ENCODE data around the gene SLCO3A1.

Gene SLCO3A1

DNA sequence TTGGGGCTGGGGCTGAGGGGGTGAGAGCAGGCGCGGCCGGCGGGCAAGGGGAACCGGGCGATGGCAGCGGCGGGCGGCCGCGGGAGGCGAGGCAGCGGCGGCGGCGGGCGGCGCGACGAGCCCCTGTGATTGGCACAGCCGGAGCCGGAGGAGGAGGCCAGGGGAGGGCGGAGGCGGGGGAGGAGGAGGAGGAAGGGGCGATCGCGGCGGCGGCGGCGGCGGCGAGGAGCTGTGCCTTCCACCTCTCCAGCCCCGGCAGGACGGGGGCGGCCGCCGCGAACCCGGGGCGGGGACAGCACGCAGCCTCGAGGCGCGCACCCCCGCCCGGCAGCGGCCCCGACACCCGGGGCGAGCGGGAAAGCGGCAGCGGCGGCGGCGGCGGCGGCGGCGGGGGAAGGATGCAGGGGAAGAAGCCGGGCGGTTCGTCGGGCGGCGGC, at the start of gene SLCO3A1:
Gene SLCO3A1, plus strand, starts transcription at position 198 of the 437 bp plus-strand sequence.
- peak; percentile 75 for DNase-seq

GRCh38 chr15:91807122-91807521, 46.4 kb upstream of the SLCO3A1 start:
- no peak for DNase-seq

- DNase-seq = no peak
Measured at GRCh38 chr15:91813924-91814323, 39.6 kb upstream of the SLCO3A1 start.

DNA sequence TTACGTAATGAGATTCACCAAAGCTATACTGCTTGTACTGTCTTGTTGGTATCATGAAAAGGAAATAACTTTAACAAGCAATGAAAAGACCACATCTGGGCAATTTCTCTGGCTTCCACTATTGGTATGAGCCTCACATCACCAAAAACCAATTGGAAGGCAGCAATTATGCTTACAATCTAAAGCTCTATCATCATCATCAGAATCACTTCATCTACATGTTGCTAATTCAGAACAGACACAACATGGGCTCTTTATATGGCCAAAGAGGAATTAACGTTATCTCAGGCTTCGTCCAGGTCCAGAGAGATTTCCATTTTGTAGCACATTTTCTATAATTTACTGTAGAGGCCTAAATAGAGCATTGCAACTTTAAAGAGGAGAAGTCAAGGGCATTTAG, 36.6 kb upstream of the SLCO3A1 start:
- no peak for DNase-seq

DNA sequence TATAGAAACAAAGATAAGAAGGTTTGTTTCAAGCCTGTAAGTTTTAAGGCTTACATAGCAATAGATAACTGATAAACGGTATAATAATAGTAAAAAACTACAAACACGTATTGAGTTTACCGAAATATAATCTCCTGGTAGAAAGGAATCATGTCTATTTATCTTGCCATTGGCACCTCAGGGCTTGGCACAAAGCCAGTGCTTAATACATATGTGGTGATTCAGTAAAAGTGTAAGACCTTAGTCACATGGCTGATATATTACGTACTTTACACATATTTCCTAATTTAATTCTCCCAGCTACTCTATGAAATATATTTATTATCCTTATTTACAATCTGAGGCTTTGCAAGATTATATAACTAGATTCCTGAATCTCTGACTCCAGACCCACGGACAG, 32.0 kb upstream of the SLCO3A1 start:
- DNase-seq = no peak

GRCh38 chr15:91824256-91824655, 29.3 kb upstream of the SLCO3A1 start:
- no peak for DNase-seq

- no peak for DNase-seq
Measured at GRCh38 chr15:91826443-91826842, 27.1 kb upstream of the SLCO3A1 start.

DNA sequence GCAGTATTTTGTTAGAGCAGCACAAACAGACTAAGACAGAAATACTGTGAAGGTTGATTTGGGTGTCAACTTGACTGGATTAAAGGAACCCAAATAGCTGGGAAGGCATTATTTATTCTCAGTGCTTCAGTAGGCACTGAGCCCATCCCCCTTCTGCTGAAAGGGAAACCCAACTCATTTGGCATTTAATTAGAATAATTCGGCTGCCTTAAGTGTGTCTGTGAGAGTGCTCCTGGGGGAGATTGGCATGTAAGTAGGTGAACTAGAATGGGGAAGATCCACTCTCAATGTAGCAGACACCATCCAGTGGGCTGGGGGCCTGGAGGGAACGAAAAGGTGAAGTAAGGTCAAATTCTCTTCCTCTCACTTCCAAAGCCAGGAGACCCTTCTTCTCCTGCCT, 20.5 kb upstream of the SLCO3A1 start:
- no peak for DNase-seq

DNA sequence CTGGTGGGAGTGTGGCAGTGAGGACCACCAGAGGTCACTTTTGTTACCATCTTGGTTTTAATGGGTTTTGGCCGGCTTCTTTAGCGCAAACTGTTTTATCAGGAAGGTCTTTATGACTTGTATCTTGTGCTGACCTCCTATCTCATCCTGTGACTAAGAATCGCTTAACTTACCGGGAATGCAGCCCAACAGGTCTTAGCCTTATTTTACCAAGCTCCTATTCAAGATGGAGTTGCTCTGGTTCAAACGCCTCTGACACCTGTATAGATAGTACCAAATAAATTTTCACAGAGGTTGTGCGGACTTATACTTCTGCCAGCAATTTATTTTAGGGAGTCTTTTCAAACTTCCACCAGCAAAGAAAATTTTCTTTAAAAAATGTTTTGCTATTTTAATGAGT, 13.6 kb upstream of the SLCO3A1 start:
- DNase-seq = no peak

- no peak for DNase-seq
Measured at GRCh38 chr15:91841861-91842260, 11.6 kb upstream of the SLCO3A1 start.

- DNase-seq = no peak
Measured at GRCh38 chr15:91844341-91844740, 9.2 kb upstream of the SLCO3A1 start.

DNA sequence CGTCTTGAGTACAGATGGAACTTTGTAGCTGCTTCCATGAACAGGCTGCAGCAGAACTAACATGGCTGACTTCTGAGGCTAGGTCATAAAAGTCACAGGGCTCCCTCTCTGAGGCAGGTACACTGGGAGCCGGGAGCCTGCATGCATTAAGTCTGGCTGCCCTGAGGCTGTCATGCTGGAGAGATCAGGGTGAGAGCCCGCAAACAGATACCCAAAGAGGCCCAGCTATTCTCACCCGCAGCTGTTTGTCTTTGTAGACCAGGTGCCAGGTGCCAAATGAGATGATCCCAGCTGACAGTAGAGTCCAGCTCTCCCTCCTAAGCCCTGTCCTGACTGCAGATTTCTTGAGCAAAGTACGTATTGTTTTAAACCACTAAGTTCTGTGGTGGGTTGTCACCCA, 8.6 kb upstream of the SLCO3A1 start:
- no peak for DNase-seq

DNA sequence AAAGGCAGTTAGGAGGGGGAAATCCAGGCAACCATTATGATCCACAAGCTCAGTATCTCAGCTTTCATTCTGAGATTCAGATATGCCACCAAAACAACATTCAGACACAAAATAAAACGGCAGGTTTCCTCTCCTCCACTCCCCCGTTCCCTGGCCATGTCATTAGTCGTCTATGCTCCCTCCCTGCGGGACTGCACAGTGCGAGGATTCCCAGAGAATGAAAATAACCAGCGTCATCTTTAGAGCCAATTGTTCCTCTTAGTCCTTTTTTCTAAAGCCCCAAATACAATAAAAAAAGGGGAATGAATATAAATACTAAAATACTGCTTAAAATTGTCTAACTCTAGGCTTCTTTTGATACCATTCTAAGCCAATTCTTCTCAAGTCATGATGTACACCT, 7.8 kb upstream of the SLCO3A1 start:
- no peak for DNase-seq

DNA sequence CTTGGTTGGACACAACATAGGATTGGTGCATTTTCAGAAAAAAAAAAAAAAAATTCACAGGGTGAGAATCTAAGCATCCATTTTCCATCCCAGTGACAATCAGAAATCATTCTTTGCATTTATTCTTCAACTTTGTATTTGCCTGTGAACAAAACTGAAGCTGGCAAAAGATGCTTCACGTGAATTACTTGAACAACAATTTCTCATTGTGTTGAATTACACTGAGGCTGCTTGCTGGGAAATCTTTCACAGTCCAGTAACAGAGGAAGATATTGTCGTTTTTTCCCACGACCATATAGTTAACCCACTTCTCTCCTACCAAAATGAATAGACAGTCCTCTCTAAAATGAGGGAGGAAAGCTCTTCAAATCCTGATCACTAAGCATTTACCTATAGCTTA, 4.3 kb upstream of the SLCO3A1 start:
- no peak for DNase-seq

DNA sequence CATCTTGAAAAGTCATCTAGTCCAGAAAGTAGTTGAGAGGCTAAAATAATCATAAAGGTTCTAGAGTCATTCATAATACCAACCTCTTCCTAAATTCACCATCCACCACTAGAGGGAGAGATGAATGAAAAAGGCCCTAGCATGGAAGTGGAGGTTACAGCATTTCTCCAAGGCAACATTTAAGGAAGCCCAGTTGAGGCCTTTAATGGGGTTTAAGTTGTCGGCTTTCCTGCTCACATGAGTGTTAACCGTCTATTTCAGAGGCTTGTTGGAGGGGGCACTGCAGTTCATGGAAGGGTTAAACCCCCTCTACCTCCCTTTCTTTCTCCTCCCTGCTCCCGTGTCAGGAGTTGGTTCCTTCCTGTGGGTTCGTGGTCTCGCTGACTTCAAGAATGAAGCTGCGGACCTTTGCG, 3.8 kb upstream of the SLCO3A1 start:
- no peak for DNase-seq

GRCh38 chr15:91852741-91853510, 582 bp upstream of the SLCO3A1 start:
- peak; percentile 82 for DNase-seq

- peak; percentile 21 for DNase-seq
Measured at GRCh38 chr15:91853948-91854638, 585 bp downstream of the SLCO3A1 start.

DNA sequence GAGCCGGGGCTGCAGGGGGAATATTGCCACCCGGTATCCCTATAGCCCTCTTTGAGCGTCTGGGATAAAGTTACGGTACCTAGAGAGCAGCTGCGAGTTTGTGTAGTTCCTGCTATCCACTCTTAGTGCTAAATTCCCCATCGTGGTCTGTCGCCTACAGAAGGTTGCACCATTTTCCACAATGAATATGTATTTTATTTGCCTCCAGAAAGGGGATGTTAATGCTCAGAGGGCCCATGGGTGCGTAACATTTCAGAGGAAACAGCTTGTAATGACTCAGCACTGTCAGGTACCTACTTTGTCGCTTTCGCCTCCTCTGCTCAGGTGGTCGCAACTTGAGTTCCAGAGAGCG, 1.1 kb downstream of the SLCO3A1 start:
- peak; percentile 52 for DNase-seq

DNA sequence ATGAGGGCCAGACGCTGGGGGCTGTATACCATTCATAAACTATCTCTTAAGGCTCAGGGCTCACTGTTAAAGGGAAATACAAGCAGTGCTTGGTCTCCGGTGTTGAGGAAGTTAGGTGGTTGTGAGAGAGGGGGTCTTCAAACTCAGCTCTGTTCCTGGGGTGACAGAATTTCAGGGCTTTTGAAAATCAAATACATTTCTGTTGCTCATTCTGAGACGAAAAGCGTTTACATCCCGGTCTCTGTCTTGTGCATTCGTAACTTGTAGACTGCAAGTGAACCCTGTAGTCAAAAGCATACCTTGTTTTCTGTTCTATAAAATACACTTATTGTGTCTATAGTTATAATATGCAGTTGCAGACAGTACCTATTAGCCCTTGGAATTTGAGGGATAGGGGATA, 1.7 kb downstream of the SLCO3A1 start:
- DNase-seq = no peak

DNA sequence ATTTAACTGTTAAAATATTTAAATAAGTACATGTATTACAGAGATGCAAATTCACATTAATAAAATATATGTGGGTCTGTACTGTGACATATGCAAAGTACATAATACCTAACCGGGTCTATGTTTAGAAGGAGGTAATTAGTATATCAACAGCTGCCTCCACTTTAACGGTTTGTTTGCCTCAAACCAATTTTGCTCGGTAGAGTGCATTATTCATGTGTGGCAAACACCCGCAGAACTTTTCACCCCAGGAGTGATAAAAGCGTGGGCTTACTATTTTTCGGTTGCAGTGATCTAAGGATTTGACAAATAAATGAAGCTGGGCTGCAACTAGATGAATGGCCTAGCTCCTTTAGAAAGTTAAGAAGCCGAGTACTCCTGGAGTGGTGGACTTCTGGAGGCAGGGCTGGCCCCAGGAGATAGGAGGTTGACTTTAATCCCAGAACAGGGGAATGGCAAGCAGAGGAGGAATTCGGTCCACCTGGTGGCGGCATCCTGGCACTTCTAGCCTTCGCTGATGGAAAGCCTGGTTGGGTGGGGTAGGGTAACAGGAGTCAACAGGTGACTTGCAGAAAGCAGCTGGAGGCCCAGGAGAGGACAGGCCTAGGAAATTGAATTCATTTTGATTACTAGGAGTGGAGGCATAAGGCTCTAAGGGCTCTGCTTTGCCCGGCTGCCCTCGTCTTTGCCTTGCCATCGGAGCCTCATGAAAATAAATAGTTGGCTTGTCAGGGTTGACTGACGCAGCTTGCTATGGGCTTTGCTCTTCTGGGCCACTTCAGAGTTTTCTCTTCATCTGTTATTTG, 2.4 kb downstream of the SLCO3A1 start:
- DNase-seq = no peak

DNA sequence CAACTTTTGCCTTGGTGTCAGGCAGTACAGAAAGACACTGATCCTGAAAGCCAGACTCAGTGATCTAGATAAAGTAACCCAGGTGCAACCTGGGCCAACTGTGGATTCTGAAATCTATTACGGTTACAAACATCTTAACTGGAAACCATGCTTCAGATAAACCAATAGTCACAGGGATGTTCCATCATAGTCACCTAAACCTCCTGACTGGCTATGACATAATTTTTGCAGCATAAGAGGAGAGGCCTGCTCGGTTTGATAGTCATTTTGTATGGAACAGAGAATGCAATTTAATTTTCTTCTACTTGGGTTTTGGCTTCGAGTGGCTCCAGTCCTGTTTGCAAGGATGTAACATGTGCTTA, 3.7 kb downstream of the SLCO3A1 start:
- no peak for DNase-seq

- peak; percentile 40 for DNase-seq
Measured at GRCh38 chr15:91857772-91858171, 4.3 kb downstream of the SLCO3A1 start.

- no peak for DNase-seq
Measured at GRCh38 chr15:91860498-91860897, 7.0 kb downstream of the SLCO3A1 start.

DNA sequence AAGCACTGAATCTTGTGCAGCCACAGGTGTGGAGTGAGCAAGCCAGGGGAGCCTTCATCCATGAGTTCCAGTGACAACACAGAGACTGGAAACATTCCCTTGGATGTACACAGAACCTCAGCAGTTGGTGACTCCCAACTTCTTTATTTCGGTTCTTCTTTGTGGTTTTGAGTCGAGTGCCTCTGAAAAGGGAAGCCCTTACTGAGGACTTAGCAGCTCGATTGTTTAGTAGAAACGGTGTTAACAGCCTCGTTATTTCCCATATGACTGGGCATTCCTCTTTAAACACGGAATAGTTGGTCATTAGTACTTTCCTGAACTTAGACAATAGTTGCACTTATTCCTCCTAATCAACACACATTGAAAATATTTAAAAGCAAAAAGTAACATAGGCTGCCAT, 7.7 kb downstream of the SLCO3A1 start:
- peak; percentile 43 for DNase-seq

Data from CD4-positive, alpha-beta T cell treated with Interferon gamma for 1 hour (primary cell).